Endothelial cell of umbilical vein (primary cell): ENCODE measurements around the gene MCTP2. TPM values are rescaled to one million over a fixed set of nuclear protein-coding genes. Genes with fewer than 3 reads are reported as not detected.

ENCODE experiments used
- BruUV-seq: library from RNA; stranded (reverse); fragments of 400-500 nt; replicated peaks from 2 replicates; lab custom pipeline; 2021; lab: Mats Ljungman, UMichigan
- CTCF ChIA-PET: fragments of 300-600, 350-600 bp; sonication (Branson Sonifier 250); formaldehyde crosslinking; loops from one replicate; lab custom pipeline; 2021; ENCODE audit warnings: antibody characterized with exemption, inconsistent platforms; lab: Charles Lee
- POLR2A ChIA-PET: fragments of 300-600, 350-600 bp; sonication (Branson Sonifier 250); formaldehyde crosslinking; loops from one replicate; lab custom pipeline; 2021; ENCODE audit warnings: antibody characterized with exemption, inconsistent platforms; lab: Charles Lee
- DNase-seq: peaks from one replicate; pipeline ENCODE4 v3.0.0-alpha.2; 2011; ENCODE audit warnings: low read depth, low spot score
- FAIRE-seq: peaks from 2 replicates; lab custom pipeline; 2011; peaks lifted over from hg19 to GRCh38; lab: Jason Lieb, UNC
- H2AFZ ChIP-seq: 2 replicates; pipeline ENCODE4 v1.6.0; 2012; ENCODE audit warnings: low read depth, low read length, control low read depth, inconsistent platforms
- H3K27ac ChIP-seq: 2 replicates; pipeline ENCODE4 v1.5.1; 2011; ENCODE audit warnings: low read depth, mild to moderate bottlenecking, control low read depth, low read length, moderate library complexity; ENCODE audit not compliant: insufficient read depth
- H3K27me3 ChIP-seq, 2 experiments: 2 replicates each; pipeline versions ENCODE4 v1.6.0 to v1.6.1; 2011; ENCODE audit warnings: low read length in 2 of 2, mixed read lengths in 1 of 2; ENCODE audit not compliant: control insufficient read depth in 2 of 2, insufficient read depth in 2 of 2
- H3K36me3 ChIP-seq, 2 experiments: 2 replicates in 1 of 2; 3 replicates in 1 of 2; pipeline ENCODE4 v1.5.1; 2011; ENCODE audit warnings: low read length in 2 of 2, mild to moderate bottlenecking in 1 of 2, moderate library complexity in 1 of 2; ENCODE audit not compliant: control insufficient read depth in 2 of 2, insufficient read depth in 2 of 2; ENCODE audit errors: extremely low read depth in 1 of 2
- H3K4me1 ChIP-seq: 3 replicates; pipeline ENCODE4 v1.5.1; 2011; ENCODE audit warnings: mild to moderate bottlenecking, low read length; ENCODE audit not compliant: control insufficient read depth, insufficient read depth; ENCODE audit errors: extremely low read depth
- H3K4me2 ChIP-seq: 2 replicates; pipeline ENCODE4 v1.6.1; 2011; ENCODE audit warnings: low read length, control low read depth, mixed read lengths; ENCODE audit not compliant: insufficient read depth
- H3K4me3 ChIP-seq, 3 experiments: fragments of 200-600 bp in 1 of 3; sonication (generic), shearing (Covaris generic) in 1 of 3; replicated peaks in 1 of 3; 2 replicates each; pipeline ENCODE4 v1.5.1; 2011 to 2016; ENCODE audit warnings: control low read depth in 3 of 3, low read length in 3 of 3, mild to moderate bottlenecking in 2 of 3, inconsistent platforms in 1 of 3, low read depth in 1 of 3, moderate library complexity in 1 of 3; ENCODE audit not compliant: insufficient read depth in 1 of 3
- H3K79me2 ChIP-seq: 2 replicates; pipeline ENCODE4 v1.6.0; 2012; ENCODE audit warnings: low read length, inconsistent platforms; ENCODE audit not compliant: control insufficient read depth, insufficient read depth
- H3K9ac ChIP-seq: replicated peaks from 2 replicates; pipeline ENCODE3; 2011; ENCODE audit warnings: low read length, control low read depth; ENCODE audit not compliant: insufficient read depth; ENCODE audit errors: extremely low read depth
- H3K9me1 ChIP-seq: replicated peaks from 3 replicates; pipeline ENCODE4 v1.6.0; 2011; ENCODE audit warnings: mild to moderate bottlenecking, low read length; ENCODE audit not compliant: control insufficient read depth, insufficient read depth; ENCODE audit errors: extremely low read depth
- H3K9me3 ChIP-seq: replicated peaks from 2 replicates; pipeline ENCODE4 v1.5.1; 2012; ENCODE audit warnings: low read length, inconsistent platforms; ENCODE audit not compliant: control insufficient read depth, insufficient read depth
- H4K20me1 ChIP-seq: replicated peaks from 2 replicates; pipeline ENCODE3; 2011; ENCODE audit warnings: mild to moderate bottlenecking, low read length; ENCODE audit not compliant: control insufficient read depth, insufficient read depth; ENCODE audit errors: extremely low read depth
- CTCF ChIP-seq, 2 donors: IDR thresholded peaks; 1 replicate in 1 of 2; 2 replicates in 1 of 2; pipeline ENCODE4 v1.5.1; 2011; ENCODE audit warnings: low read length in 2 of 2, mild to moderate bottlenecking in 2 of 2, moderate library complexity in 2 of 2, control low read depth in 1 of 2, inconsistent platforms in 1 of 2, low read depth in 1 of 2; ENCODE audit not compliant: insufficient read depth in 1 of 2; ENCODE audit errors: extremely low read depth in 1 of 2
- EZH2 ChIP-seq: IDR thresholded peaks from 2 replicates; pipeline ENCODE4 v1.6.1; 2012; ENCODE audit warnings: borderline replicate concordance, low read depth, mild to moderate bottlenecking, moderate library complexity, low read length, inconsistent platforms; ENCODE audit not compliant: severe bottlenecking
- FOS ChIP-seq: IDR thresholded peaks from 2 replicates; pipeline ENCODE4 v1.6.1; 2011; ENCODE audit warnings: mild to moderate bottlenecking, low read length, moderate library complexity, borderline replicate concordance; ENCODE audit not compliant: insufficient read depth
- GATA2 ChIP-seq: IDR thresholded peaks from 2 replicates; pipeline ENCODE4 v1.7.0; 2011; ENCODE audit warnings: low read depth, mild to moderate bottlenecking, moderate library complexity, mixed read lengths, low read length; ENCODE audit not compliant: insufficient read length, insufficient read depth
- JUN ChIP-seq: IDR thresholded peaks from 2 replicates; pipeline ENCODE4 v1.6.1; 2011; ENCODE audit warnings: borderline replicate concordance, low read depth; ENCODE audit not compliant: insufficient read length, insufficient read depth
- MAX ChIP-seq: IDR thresholded peaks from 2 replicates; pipeline ENCODE4 v1.6.1; 2011; ENCODE audit not compliant: insufficient read depth, insufficient read length
- MYC ChIP-seq: IDR thresholded peaks from one replicate; pipeline ENCODE4 v1.6.1; 2011; ENCODE audit warnings: mild to moderate bottlenecking, low read depth, low read length
- POLR2A ChIP-seq: IDR thresholded peaks from 2 replicates; pipeline ENCODE4 v1.6.1; 2012; ENCODE audit warnings: low read depth, mild to moderate bottlenecking, control low read depth, low read length
- POLR2AphosphoS5 ChIP-seq: IDR thresholded peaks from 2 replicates; pipeline ENCODE4 v1.6.1; 2012; ENCODE audit warnings: low read depth, mild to moderate bottlenecking, control low read depth, low read length, moderate library complexity; ENCODE audit not compliant: insufficient read depth
- dilution Hi-C: fragments of 300-500 bp; cut with MboI; formaldehyde crosslinking; loops from one replicate; pipeline ENCODE4 v1.15.0; 2019; ENCODE audit warnings: low sequenced_read_pairs; ENCODE audit not compliant: extremely low pct_ligation_motif_present
- intact Hi-C: fragments of 100-400 bp; cut with micrococcal nuclease; formaldehyde crosslinking; loops from one replicate; pipeline ENCODE4 v1.10.0; 2022
- polyA plus RNA-seq, 4 experiments: library from polyadenylated mRNA; depleted of rRNA in 3 of 4; stranded (reverse) in 3 of 4; unstranded in 1 of 4; fragments of >200 nt; gene quantifications; 2 replicates each; pipeline versions ENCODE4 v1.2.1 to v1.2.3, GENCODE V29; 2011 to 2012; ENCODE audit warnings: missing spikeins in 1 of 4
- total RNA-seq: library from RNA; stranded (reverse); gene quantifications from 2 replicates; pipeline ENCODE4 v1.2.3, GENCODE V29; 2021

MCTP2 gene
- total and polyA plus RNA-seq, 2 donors (not counting 3 experiments of a cell fraction or from before 2014, with no cell fraction given): 0.01 to 0.75 TPM

GRCh38 chr15:94274745-94275144, 43.4 kb downstream of the MCTP2 start:
- TF ChIP-seq CTCF (IDR thresholded peaks at IDR 0.05; ENCODE audit: extremely low read depth in 1 of 2, insufficient read depth in 1 of 2, low read depth in 1 of 2, low read length in 2 of 2) (no peak), POLR2A (no peak), JUN (no peak), EZH2 (no peak), POLR2AphosphoS5 (no peak), FOS (no peak), MYC (no peak), GATA2 (no peak), MAX (no peak)

More at GRCh38 chr15:94274745-94275144, 43.4 kb downstream of the MCTP2 start:
- Histone ChIP-seq H3K9me3 (no peaks in the 10 kb centered on the region), H3K9me1 (no peaks in the 10 kb centered on the region), H3K27ac (no peak overlapping the region), H3K27me3 (no peaks in the 10 kb centered on the region), H2AFZ (no peak overlapping the region), H3K36me3 (no peaks in the 10 kb centered on the region), H3K79me2 (no peaks in the 10 kb centered on the region), H3K4me2 (no peak overlapping the region), H3K9ac (no peak overlapping the region), H4K20me1 (no peaks in the 10 kb centered on the region), H3K4me3 (no peak overlapping the region), H3K4me1 (no peaks in the 10 kb centered on the region)
- BruUV-seq: no TSS peak
- DNase-seq: no peak
- ChIA-PET POLR2A (no interaction called here), CTCF (no interaction called here)
- intact Hi-C loops: no loop called here
- dilution Hi-C loops: no loop called here
- no peak for FAIRE-seq
